Measurements from ENCODE around the gene FKBP14. TPM values are rescaled to one million over a fixed set of nuclear protein-coding genes. Genes with fewer than 3 reads are reported as not detected.
"Not testable (repeated sequence)": the region's sequence is repeated elsewhere in the genome, so short reads cannot be mapped to it uniquely, and the experiment has no call there.

The FKBP14 gene
- polyA plus RNA-seq, 3 donors, result 0.43 to 1.9 (median 1.1) TPM

DNA sequence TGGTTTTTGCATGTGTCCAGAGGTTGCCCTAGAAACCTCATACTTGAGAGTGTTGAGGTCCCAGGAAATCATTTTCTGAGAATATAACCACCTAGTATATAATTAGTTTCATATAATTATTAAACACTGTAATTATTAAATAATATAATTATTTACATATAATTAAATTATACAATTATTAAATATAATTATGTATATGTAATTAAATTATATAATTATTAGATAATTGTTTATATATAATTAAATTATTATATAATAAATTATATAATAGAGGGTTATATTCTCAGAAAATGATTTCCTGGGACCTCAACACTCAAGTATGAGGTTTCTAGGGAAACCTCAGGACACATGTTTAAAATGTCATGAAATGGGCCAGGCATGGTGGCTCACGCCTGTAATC lies 64.5 kb downstream of the FKBP14 start:
- Histone ChIP-seq H3K79me2 (ENCODE audit: insufficient read depth, low read length) (no peaks in the 10 kb centered on the region), H3K9ac (ENCODE audit: insufficient read depth, low read length, poor library complexity, severe bottlenecking) (no peak overlapping the region), H3K36me3 (replicated peaks in 1 of 2; ENCODE audit: control insufficient read depth in 1 of 2, insufficient read depth in 2 of 2, low read length in 2 of 2) (peaks cover 0 to 10% of the 10 kb centered on the region in 2 donors), H4K20me1 (ENCODE audit: insufficient read depth, low read length) (no peaks in the 10 kb centered on the region), H3K4me2 (replicated peaks; ENCODE audit: extremely low read depth, low read length, poor library complexity, severe bottlenecking) (no peak overlapping the region), H3K9me3 (replicated peaks in 1 of 2; ENCODE audit: control insufficient read depth in 1 of 2, insufficient read depth in 1 of 2, low read length in 2 of 2) (no peaks in the 10 kb centered on the region), H3K4me3 (replicated peaks in 1 of 3; ENCODE audit: low read depth in 2 of 3, low read length in 3 of 3) (no peak overlapping the region), H3K27me3 (ENCODE audit: control insufficient read depth in 2 of 2, insufficient read depth in 2 of 2, low read length in 2 of 2) (no peaks in the 10 kb centered on the region), H3K4me1 (ENCODE audit: control insufficient read depth in 1 of 2, insufficient read depth in 2 of 2, low read length in 2 of 2) (peaks cover 0 to 4% of the 10 kb centered on the region in 2 donors), H2AFZ (ENCODE audit: insufficient read depth, low read depth, low read length, poor library complexity, severe bottlenecking) (no peak overlapping the region), H3K27ac (ENCODE audit: low read depth in 1 of 2, low read length in 2 of 2) (no peak overlapping the region)
- Mint-ChIP-seq H3K4me3 (no peak overlapping the region), H3K27ac (no peak overlapping the region), H3K4me1 (peaks cover 5% of the 10 kb centered on the region), H3K27me3 (ENCODE audit: low read depth in 3 of 3) (peaks cover 0 to 2% (median 0%) of the 10 kb centered on the region in 3 donors), H3K36me3 (peaks cover 13 to 14% of the 10 kb centered on the region in 2 donors), H3K9me3 (peaks cover 0 to 2% (median 0%) of the 10 kb centered on the region in 7 donors)
- intact Hi-C loops (cut with micrococcal nuclease), result no loop called here
- 100% methylated on average over 1 of the region's 1 CpG for WGBS (ENCODE audit: insufficient coverage)
- TF ChIP-seq, protein P1, sequence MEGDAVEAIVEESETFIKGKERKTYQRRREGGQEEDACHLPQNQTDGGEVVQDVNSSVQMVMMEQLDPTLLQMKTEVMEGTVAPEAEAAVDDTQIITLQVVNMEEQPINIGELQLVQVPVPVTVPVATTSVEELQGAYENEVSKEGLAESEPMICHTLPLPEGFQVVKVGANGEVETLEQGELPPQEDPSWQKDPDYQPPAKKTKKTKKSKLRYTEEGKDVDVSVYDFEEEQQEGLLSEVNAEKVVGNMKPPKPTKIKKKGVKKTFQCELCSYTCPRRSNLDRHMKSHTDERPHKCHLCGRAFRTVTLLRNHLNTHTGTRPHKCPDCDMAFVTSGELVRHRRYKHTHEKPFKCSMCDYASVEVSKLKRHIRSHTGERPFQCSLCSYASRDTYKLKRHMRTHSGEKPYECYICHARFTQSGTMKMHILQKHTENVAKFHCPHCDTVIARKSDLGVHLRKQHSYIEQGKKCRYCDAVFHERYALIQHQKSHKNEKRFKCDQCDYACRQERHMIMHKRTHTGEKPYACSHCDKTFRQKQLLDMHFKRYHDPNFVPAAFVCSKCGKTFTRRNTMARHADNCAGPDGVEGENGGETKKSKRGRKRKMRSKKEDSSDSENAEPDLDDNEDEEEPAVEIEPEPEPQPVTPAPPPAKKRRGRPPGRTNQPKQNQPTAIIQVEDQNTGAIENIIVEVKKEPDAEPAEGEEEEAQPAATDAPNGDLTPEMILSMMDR (IDR thresholded peaks at IDR 0.05), result no peak
- no peak for DNase-seq

DNA sequence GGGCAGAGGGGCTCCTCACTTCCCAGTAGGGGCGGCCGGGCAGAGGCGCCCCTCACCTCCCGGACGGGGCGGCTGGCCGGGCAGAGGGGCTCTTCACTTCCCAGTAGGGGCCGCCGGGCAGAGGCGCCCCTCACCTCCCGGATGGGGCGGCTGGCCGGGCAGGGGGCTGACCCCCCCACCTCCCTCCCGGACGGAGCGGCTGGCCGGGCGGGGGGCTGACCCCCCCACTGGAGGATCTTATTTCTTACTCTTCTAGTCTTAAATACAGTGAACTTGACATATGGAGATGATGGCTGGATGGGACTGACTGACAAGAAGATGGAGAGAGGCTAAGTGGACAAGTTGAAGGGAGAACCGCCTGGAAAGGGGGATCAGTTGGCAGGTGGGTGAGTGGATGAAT lies 64.9 kb downstream of the FKBP14 start:
- H3K27ac Mint-ChIP-seq; H3K79me2 ChIP-seq (ENCODE audit: insufficient read depth, low read length); H3K27ac ChIP-seq (ENCODE audit: low read depth in 1 of 2, low read length in 2 of 2); H3K36me3 ChIP-seq (replicated peaks in 1 of 2; ENCODE audit: control insufficient read depth in 1 of 2, insufficient read depth in 2 of 2, low read length in 2 of 2); H3K27me3 ChIP-seq (ENCODE audit: control insufficient read depth in 2 of 2, insufficient read depth in 2 of 2, low read length in 2 of 2); H2AFZ ChIP-seq (ENCODE audit: insufficient read depth, low read depth, low read length, poor library complexity, severe bottlenecking); intact Hi-C loops (cut with micrococcal nuclease); DNase-seq; H3K4me3 ChIP-seq (replicated peaks in 1 of 3; ENCODE audit: low read depth in 2 of 3, low read length in 3 of 3); H4K20me1 ChIP-seq (ENCODE audit: insufficient read depth, low read length); H3K4me2 ChIP-seq (replicated peaks; ENCODE audit: extremely low read depth, low read length, poor library complexity, severe bottlenecking); H3K9me3 Mint-ChIP-seq; H3K27me3 Mint-ChIP-seq (ENCODE audit: low read depth in 3 of 3); H3K4me1 ChIP-seq (ENCODE audit: control insufficient read depth in 1 of 2, insufficient read depth in 2 of 2, low read length in 2 of 2); H3K4me3 Mint-ChIP-seq; H3K4me1 Mint-ChIP-seq; H3K9ac ChIP-seq (ENCODE audit: insufficient read depth, low read length, poor library complexity, severe bottlenecking); H3K9me3 ChIP-seq (replicated peaks in 1 of 2; ENCODE audit: control insufficient read depth in 1 of 2, insufficient read depth in 1 of 2, low read length in 2 of 2): not testable (repeated sequence)
- peaks cover 9 to 14% of the 10 kb centered on the region in 2 donors for H3K36me3 Mint-ChIP-seq
- no CpG with 5 or more reads among the region's 19 CpGs for WGBS (ENCODE audit: insufficient coverage)

Other genes with a start within 250 kb of the FKBP14 start
- gene WIPF3, start 220.2 kb downstream of the FKBP14 start, polyA plus RNA-seq, result not detected
- 10 to 100 TPM in 1 of 3 donors, 1 to 10 TPM in 2; 8.4 to 12.1 (median 8.6) TPM for gene SCRN1, start 36.9 kb downstream of the FKBP14 start, polyA plus RNA-seq
- 1 to 10 TPM; 2.4 to 2.7 (median 2.6) TPM for gene PLEKHA8, start 1.7 kb upstream of the FKBP14 start, polyA plus RNA-seq
- 1 to 10 TPM; 5.9 to 7.9 (median 7.5) TPM for gene MTURN, start 108.3 kb upstream of the FKBP14 start, polyA plus RNA-seq